ENCODE results near the gene MYL9. TPM values are rescaled to one million over a fixed set of nuclear protein-coding genes. Genes with fewer than 3 reads are reported as not detected.

MYL9 gene
- 19.7 and 29.1 TPM in 2 replicates for total RNA-seq

GRCh38 chr20:36541227-36541767 lies at the start of gene MYL9:
MYL9 (plus strand) TSS chr20:36541519; CDS start chr20:36544885, 3,366 bp downstream.

GRCh38 chr20:36573103-36573797 lies 31.9 kb downstream of the MYL9 start, which contains the start of gene TGIF2:
TGIF2 (plus strand) TSS chr20:36573597; CDS start chr20:36578775, 5,178 bp downstream.

Other genes with a start within 250 kb of the MYL9 start
- 14.6 and 16.9 TPM in 2 replicates for gene DLGAP4, start 235.2 kb upstream of the MYL9 start, total RNA-seq
- gene TGIF2, start 32.1 kb downstream of the MYL9 start, total RNA-seq, result 5.6 and 5.8 TPM in 2 replicates
- 52.1 and 99.3 TPM in 2 replicates for gene RAB5IF, start 64.3 kb downstream of the MYL9 start, total RNA-seq
- gene SLA2, start 104.7 kb downstream of the MYL9 start, total RNA-seq, result under 0.01 TPM in 1 of 2 replicates, not detected in the other
- gene NDRG3, start 204.6 kb downstream of the MYL9 start, total RNA-seq, result 16.5 and 16.6 TPM in 2 replicates
- 14.7 and 25.9 TPM in 2 replicates for gene DSN1, start 232.2 kb downstream of the MYL9 start, total RNA-seq